K562 (cell line): ENCODE measurements around the gene NBDY. TPM values are rescaled to one million over a fixed set of nuclear protein-coding genes. Genes with fewer than 3 reads are reported as not detected.

Experiments used
- ATAC-seq: fragments of 200-7000 bp; cut with Tn5 transposase; 3 replicates; pipeline ENCODE4 v1.9.1; 2020; ENCODE audit warnings: moderate library complexity
- BruUV-seq: library from RNA; stranded (reverse); fragments of 400-500 nt; replicated peaks from 2 replicates; lab custom pipeline; 2021; lab: Mats Ljungman, UMichigan
- CTCF ChIA-PET: fragments of 300-600 bp; formaldehyde crosslinking; extraction: SDS; loops from one replicate; lab custom pipeline; 2021; ENCODE audit warnings: low intra/inter-chr PET ratio; lab: Yijun Ruan, JAX
- POLR2A ChIA-PET: fragments of 300-600, 350-650 bp; sonication (Branson Sonifier 250); formaldehyde crosslinking; extraction: SDS; loops from one replicate; lab custom pipeline; 2021; ENCODE audit warnings: antibody characterized with exemption, inconsistent platforms; lab: Yijun Ruan, JAX
- DNase-seq, 4 experiments: peaks; one replicate each; pipeline versions ENCODE4 v3.0.0 to v3.0.0-alpha.2; 2011 to 2018; ENCODE audit warnings: low spot score in 3 of 4, mixed read lengths in 3 of 4; ENCODE audit errors: extremely low read depth in 1 of 4
- FAIRE-seq: peaks from 2 replicates; lab custom pipeline; 2011; peaks lifted over from hg19 to GRCh38; lab: Jason Lieb, UNC
- H2AFZ ChIP-seq: 2 replicates; pipeline ENCODE4 v1.6.0; 2011; ENCODE audit warnings: low read depth, low read length, control low read depth, inconsistent platforms
- H3K27ac ChIP-seq: fragments of 200-600 bp; 3 replicates; pipeline ENCODE4 v1.8.0; 2011; ENCODE audit warnings: low read depth, mild to moderate bottlenecking, control low read depth, inconsistent platforms, low read length, moderate library complexity, mixed read lengths; ENCODE audit errors: extremely low read depth
- H3K27me3 ChIP-seq, 2 experiments: fragments of 300-600 bp in 1 of 2; 2 replicates in 1 of 2; 3 replicates in 1 of 2; pipeline versions ENCODE4 v1.6.0 to v1.8.0; 2011; ENCODE audit warnings: inconsistent platforms in 2 of 2, low read length in 2 of 2, mild to moderate bottlenecking in 1 of 2, mixed read lengths in 1 of 2, moderate library complexity in 1 of 2; ENCODE audit not compliant: control insufficient read depth in 2 of 2, insufficient read depth in 2 of 2
- H3K36me3 ChIP-seq: fragments of 300-600 bp; 3 replicates; pipeline ENCODE4 v1.8.0; 2011; ENCODE audit warnings: mild to moderate bottlenecking, low read length, inconsistent platforms; ENCODE audit not compliant: control insufficient read depth, insufficient read depth
- H3K4me1 ChIP-seq, 2 experiments: fragments of 200-600 bp in 1 of 2; replicated peaks in 1 of 2; 2 replicates in 1 of 2; 3 replicates in 1 of 2; pipeline versions ENCODE4 v1.5.1 to v1.8.0; 2011; ENCODE audit warnings: inconsistent platforms in 2 of 2, low read length in 2 of 2, mild to moderate bottlenecking in 1 of 2, mixed read lengths in 1 of 2, moderate library complexity in 1 of 2; ENCODE audit not compliant: control insufficient read depth in 2 of 2, insufficient read depth in 2 of 2
- H3K4me2 ChIP-seq: 2 replicates; pipeline ENCODE4 v1.6.1; 2011; ENCODE audit warnings: low read length, control low read depth, inconsistent platforms, mixed read lengths; ENCODE audit not compliant: insufficient read depth
- H3K4me3 ChIP-seq: fragments of 200-600 bp; sonication (generic), shearing (Covaris generic); 2 replicates; pipeline ENCODE4 v1.5.1; 2016; ENCODE audit warnings: control low read depth, inconsistent platforms
- H3K79me2 ChIP-seq: fragments of 200-600 bp; 3 replicates; pipeline ENCODE4 v1.8.0; 2011; ENCODE audit warnings: low read length, inconsistent platforms; ENCODE audit not compliant: control insufficient read depth, insufficient read depth
- H3K9ac ChIP-seq, 2 experiments: 2 replicates each; pipeline versions ENCODE4 v1.6.0 to v1.6.1; 2011; ENCODE audit warnings: low read depth in 2 of 2, low read length in 2 of 2, control low read depth in 1 of 2, inconsistent platforms in 1 of 2, mild to moderate bottlenecking in 1 of 2, mixed read lengths in 1 of 2; ENCODE audit not compliant: insufficient read depth in 1 of 2
- H3K9me1 ChIP-seq: one replicate; pipeline ENCODE4 v1.6.0; 2011; ENCODE audit warnings: inconsistent platforms, mild to moderate bottlenecking, low read length, moderate library complexity; ENCODE audit not compliant: control insufficient read depth, insufficient read depth
- H3K9me3 ChIP-seq: replicated peaks from 2 replicates; pipeline ENCODE4 v1.5.1; 2011; ENCODE audit warnings: low read depth, low read length, inconsistent platforms; ENCODE audit not compliant: control insufficient read depth, insufficient read depth
- H4K20me1 ChIP-seq: replicated peaks from 2 replicates; pipeline ENCODE4 v1.6.1; 2011; ENCODE audit warnings: low read length, inconsistent platforms, mixed read lengths; ENCODE audit not compliant: control insufficient read depth, insufficient read depth
- HSF4 ChIP-seq: fragments of 250-450 bp; sonication (Bioruptor Pico); IDR thresholded peaks from 2 replicates; pipeline ENCODE4 v2.1.2; 2022; ENCODE audit warnings: mild to moderate bottlenecking, moderate library complexity, borderline replicate concordance
- KAT2B ChIP-seq: IDR thresholded peaks from one replicate; pipeline ENCODE4 v1.6.1; 2012; ENCODE audit warnings: low read depth, mild to moderate bottlenecking, control low read depth, inconsistent platforms, low read length, moderate library complexity
- NFRKB ChIP-seq: fragments of 450-650 bp; IDR thresholded peaks from 2 replicates; pipeline ENCODE4 v1.6.1; 2016; ENCODE audit warnings: low read depth
- POLR3G ChIP-seq: IDR thresholded peaks from 2 replicates; pipeline ENCODE4 v1.6.1; 2011; ENCODE audit not compliant: insufficient read length, insufficient replicate concordance; ENCODE audit errors: extremely low read depth
- PRPF4 ChIP-seq: fragments of 200-400 bp; formaldehyde crosslinking; IDR thresholded peaks from one replicate; pipeline ENCODE4 v1.6.1; 2017; ENCODE audit warnings: low read length, low read depth, mild to moderate bottlenecking; ENCODE audit not compliant: insufficient read depth, poor library complexity, severe bottlenecking
- SMC3 ChIP-seq: conservative IDR thresholded peaks from 2 replicates; pipeline ENCODE4 v1.6.1; 2011; ENCODE audit warnings: low read depth, low read length, improper control_type of control experiment; ENCODE audit not compliant: insufficient read depth
- ZBTB1 ChIP-seq: sonication (generic); formaldehyde crosslinking; IDR thresholded peaks from 2 replicates; pipeline ENCODE4 v1.8.1; 2023; ENCODE audit warnings: missing genetic modification reagents, low read depth, mild to moderate bottlenecking, borderline replicate concordance
- WGBS: fragments of 100-300 bp; shearing (Covaris generic); methylation state at CpG from one replicate; pipeline ENCODE4 v1.1.6; 2016; ENCODE audit warnings: low coverage, mixed read lengths; ENCODE audit not compliant: insufficient coverage; ENCODE audit errors: missing lambda C conversion rate; 5-methylcytosine and 5-hydroxymethylcytosine counted together
- in situ Hi-C: fragments of 300-500 bp; cut with MboI; formaldehyde crosslinking; loops from 4 replicates; pipeline ENCODE4 v1.15.0; 2018; ENCODE audit warnings: inconsistent platforms, mixed read lengths
- intact Hi-C: fragments of 100-400 bp; cut with micrococcal nuclease; formaldehyde crosslinking; loops from 2 replicates; pipeline ENCODE4 v1.14.2; 2022
- polyA plus RNA-seq, 8 experiments: library from polyadenylated mRNA; depleted of rRNA in 4 of 8; stranded (reverse) in 5 of 8; unstranded in 3 of 8; fragments of >200 nt; fragmentation: Nextera tagmentation in 2 of 8; fragmentation: Illumina TruSeq in 1 of 8; extraction: Ambion mirVana in 2 of 8; extraction: Trizol in 1 of 8; gene quantifications; 2 replicates each; pipeline versions ENCODE4 v1.2.1 to v1.2.3, GENCODE V29; 2011 to 2014; ENCODE audit warnings: inconsistent platforms in 1 of 8, missing spikeins in 1 of 8
- total RNA-seq, 7 experiments: library from RNA; depleted of rRNA in 6 of 7; stranded (reverse); fragments of >200 nt in 6 of 7; fragmentation: Illumina TruSeq in 2 of 7; extraction: Trizol in 2 of 7; gene quantifications; 2 replicates each; pipeline versions ENCODE4 v1.2.1 to v1.2.3, GENCODE V29; 2011 to 2021; ENCODE audit warnings: low replicate concordance in 1 of 7

Gene NBDY
- total and polyA plus RNA-seq, 9 of the 15 experiments (the other 6 are each of a cell fraction or from before 2014, with no cell fraction given) = 1.00 to 24.7 (median 7.0) TPM

DNA sequence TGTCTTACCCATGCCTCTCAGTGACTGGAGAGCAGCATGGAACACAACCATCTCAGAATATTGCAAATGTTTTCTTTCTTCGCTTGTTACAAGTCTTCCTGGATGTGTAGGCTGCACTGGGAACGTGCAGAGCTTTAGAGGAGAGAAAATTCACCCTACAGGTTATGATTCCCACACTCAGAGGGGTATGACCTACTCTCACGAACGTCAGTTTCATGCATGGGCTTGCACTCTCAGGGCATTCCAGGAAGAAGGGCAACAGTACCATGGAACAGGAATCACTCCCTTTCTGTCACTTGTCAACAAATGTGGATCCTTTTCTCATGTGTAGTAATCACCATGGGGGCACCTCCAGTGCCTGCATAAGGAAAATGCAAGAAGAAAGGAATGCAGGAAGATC is 75.8 kb downstream of the NBDY start:
- FAIRE-seq (no peak), DNase-seq (no peak), ATAC-seq (no peak)
- Histone ChIP-seq H3K4me2 (no peak overlapping the region), H3K9me3 (no peaks in the 10 kb centered on the region), H3K79me2 (no peaks in the 10 kb centered on the region), H4K20me1 (no peaks in the 10 kb centered on the region), H3K4me3 (no peak overlapping the region), H3K4me1 (peaks cover 0 to 3% of the 10 kb centered on the region in 2 experiments; a peak in 1 of 5 replicates), H3K27ac (no peak overlapping the region), H3K9me1 (no peaks in the 10 kb centered on the region), H2AFZ (no peak overlapping the region), H3K9ac (no peak overlapping the region), H3K36me3 (no peaks in the 10 kb centered on the region), H3K27me3 (no peaks in the 10 kb centered on the region)
- CTCF ChIA-PET = no interaction called here
- POLR2A ChIA-PET = no interaction called here
- intact Hi-C loops = no loop called here
- WGBS = 0% methylated on average over 1 of the region's 4 CpGs
- no peak for TF ChIP-seq POLR3G
- no peak for TF ChIP-seq NFRKB
- TF ChIP-seq HSF4 (CRISPR knock-in tag) = no peak
- TF ChIP-seq SMC3 = no peak
- no peak for TF ChIP-seq KAT2B
- no peak for TF ChIP-seq ZBTB1
- no peak for TF ChIP-seq PRPF4
- in situ Hi-C loops = no loop called here
- BruUV-seq = no TSS peak
